RCC 7860 (cell line): ENCODE measurements around the gene ACOT11.

ENCODE experiments used
- DNase-seq: peaks from one replicate; pipeline ENCODE4 v3.0.0-alpha.2; 2015; ENCODE audit warnings: low spot score
- FAIRE-seq: peaks from 2 replicates; lab custom pipeline; 2012; peaks lifted over from hg19 to GRCh38; lab: Jason Lieb, UNC

ACOT11 gene

DNA sequence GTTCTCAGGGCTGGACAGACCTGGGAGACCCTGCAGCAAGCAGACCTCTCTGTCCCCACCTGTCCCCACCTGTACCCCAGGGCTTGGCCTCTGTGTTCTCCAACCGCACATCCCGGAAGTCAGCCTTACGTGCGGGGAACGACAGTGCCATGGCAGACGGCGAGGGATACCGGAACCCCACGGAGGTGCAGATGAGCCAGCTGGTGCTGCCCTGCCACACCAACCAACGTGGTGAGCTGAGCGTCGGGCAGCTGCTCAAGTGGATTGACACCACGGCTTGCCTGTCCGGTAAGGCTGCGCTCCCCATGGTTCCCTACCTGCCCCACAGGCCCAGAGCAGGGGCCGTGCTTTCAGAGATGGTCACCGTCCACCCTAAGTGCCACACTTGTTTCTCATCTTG lies 36.5 kb downstream of the ACOT11 start:
- DNase-seq (no peak), FAIRE-seq (no peak)

DNA sequence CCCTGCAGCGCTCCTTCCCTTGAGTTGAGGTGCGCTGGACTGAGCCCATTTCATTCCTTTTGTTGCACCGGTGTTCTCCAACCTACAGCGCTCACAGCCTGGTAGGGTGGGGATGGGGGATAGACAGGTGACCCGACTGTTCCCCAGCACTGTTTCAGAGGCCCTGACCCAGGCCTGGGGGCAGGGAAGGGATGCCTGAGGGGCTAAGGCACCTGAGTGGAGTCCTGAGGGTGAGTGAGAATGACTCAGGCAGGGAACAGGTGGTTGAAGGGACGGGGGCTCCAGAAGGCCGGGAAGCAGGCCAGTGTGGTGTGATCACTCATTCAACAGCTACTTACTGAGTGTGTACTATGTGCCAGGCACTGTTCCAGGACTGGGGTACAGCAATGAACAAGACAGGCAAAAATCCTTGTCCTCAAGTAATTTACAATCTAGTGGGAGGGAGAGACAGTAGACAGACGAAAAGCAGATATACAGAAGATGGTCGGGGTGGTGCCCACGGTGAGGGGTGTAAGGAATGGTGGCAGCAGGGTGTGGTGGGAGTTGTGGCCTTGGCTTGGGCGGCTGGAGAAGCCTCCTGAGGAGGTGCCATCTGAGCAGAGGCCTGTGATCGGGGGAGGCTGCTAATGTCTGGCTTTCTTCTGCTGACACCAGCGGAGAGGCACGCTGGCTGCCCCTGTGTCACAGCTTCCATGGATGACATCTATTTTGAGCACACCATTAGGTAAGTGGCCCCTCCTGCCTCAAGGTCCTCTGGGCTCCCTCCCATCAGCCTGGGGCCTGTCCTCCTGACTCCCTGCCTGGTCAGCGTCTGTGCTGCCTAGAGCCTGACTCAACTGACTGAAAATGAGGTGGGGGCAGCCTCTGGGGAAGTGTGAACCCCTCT lies 37.4 kb downstream of the ACOT11 start:
- DNase-seq (no peak), FAIRE-seq (no peak)

DNA sequence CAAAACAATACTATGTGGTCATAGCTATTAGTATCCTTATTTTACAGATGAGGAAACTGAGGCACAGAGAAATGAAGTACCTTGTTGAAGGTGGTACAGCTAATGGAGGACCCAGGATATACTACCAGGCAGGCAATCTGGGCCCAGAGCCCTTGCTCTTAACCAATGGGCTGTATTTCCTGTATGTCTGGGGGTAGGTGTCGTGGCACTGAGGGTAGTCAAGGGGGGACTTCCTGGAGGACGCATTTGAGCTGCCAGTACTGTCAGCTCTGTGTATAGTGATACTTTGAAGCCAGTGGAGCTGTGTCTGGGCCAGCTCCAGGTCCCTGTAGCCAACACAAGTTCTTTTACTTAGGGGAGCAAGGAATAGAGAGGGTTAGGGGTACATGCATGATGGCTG lies 40.3 kb downstream of the ACOT11 start:
- FAIRE-seq (no peak), DNase-seq (no peak)

DNA sequence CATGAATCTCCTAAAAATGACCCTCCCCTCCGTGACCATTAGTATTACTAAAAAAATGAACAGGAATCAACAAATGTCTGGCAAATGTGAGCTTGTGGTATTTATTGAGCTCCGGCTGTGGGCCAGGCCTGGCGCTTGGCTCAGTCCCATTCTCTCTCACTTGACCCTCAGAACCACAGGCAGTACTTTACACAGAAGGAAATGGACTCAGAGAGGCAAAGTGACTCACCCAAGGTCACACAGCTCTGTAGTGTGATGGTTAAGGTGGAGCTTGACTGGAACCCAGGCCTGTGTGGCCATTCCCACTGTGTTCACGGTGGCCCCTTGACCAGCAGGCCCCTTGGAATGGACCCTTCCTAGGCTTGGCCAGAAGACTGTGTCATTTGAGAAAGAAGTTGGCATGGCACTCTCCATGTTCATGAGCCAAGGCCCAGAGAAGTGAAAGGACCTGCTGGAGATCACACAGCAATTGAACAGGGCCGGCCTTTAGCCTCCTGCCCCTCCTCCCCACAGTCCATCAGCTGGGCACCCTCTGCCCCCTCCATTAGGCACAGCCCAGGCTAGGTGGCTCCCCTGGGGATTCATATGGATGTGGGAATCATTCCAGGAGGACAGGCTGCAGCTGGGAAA lies 43.2 kb downstream of the ACOT11 start:
- DNase-seq = no peak
- no peak for FAIRE-seq

DNA sequence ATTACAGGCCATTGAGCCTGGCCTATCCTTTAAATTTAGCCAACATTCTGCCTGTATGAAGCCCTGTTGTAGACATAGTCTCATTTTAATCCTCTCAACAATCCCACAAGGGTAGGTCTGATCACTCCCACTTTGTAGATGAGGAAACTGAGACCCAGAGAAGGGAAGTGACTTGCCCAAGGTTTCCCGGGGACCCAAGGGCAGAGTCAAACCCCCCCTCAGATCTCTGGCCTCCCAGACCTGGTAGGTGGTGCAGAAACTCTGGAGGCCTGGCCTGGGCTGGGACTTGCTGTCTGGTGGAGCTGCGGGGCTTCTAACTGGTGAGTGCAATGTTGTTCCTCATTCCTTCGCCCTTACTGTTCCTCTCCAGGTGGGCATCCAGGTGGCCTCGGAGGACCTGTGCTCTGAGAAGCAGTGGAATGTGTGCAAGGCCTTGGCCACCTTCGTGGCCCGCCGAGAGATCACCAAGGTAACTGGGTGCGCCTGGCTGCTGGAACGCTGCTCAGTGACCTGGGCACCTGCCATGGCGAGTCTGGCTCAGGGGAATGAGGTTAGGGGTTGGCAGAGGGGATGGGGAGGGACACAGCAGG lies 45.6 kb downstream of the ACOT11 start:
- no peak for DNase-seq
- no peak for FAIRE-seq

DNA sequence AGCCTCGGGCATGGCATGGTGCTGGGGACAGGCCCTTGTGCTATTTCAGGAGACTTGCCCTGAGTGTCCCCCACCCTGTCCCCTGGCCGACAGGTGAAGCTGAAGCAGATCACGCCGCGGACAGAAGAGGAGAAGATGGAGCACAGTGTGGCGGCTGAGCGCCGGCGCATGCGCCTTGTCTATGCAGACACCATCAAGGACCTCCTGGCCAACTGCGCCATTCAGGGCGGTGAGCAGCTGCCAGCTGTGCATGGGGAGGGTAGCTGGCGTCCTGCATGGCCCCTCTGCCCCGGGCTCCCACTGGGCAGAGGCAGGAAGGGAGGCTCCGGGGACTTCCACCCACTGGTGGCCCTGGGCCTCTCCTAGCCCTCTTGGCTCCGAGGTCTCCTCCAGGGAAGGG lies 46.4 kb downstream of the ACOT11 start:
- DNase-seq = no peak
- FAIRE-seq = no peak

DNA sequence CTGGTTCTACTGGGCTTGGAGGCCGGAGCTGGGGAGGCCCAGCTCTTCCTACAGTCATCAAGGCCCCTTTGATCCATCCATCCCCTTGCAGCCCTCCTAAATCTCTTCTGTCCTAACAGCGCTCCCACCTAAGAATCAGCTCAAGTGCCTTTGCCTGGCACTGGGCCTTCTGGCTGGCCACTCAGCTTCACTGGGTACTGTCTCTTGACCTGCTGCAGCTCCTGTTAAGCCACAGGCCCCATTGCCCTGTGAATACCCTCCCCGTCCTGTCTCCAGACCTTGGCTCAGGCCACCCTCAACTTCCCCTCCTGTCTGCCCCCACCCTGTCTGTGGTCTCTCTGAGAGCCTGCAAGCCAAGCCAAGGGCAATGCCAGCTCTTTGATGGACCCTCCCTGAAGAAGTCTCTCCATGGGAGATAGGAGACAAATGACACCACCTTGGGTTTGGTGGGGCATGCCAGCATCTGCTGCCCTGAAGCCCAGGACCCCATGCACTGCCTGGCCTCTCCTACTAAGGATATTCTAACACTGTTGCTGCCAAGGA lies 48.0 kb downstream of the ACOT11 start:
- DNase-seq = no peak
- no peak for FAIRE-seq

DNA sequence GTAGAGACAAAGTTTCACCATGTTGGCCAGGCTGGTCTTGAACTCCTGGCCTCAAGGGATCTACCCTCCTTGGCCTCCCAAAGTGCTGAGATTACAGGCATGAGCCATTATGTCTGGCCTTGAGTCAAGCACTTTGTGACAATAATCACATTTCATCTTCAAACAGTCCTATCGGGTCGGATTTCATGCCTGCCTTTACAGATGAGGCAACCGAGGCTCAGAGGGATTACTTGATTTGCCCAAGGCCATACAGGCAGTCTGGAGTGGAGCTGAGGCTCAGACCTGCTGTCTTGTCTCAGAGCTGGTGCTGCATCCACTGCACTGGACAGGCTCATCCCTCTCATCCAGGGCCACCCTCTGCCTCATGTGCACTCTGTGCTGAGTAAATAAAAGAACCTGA lies 48.7 kb downstream of the ACOT11 start:
- no peak for FAIRE-seq
- DNase-seq = no peak

DNA sequence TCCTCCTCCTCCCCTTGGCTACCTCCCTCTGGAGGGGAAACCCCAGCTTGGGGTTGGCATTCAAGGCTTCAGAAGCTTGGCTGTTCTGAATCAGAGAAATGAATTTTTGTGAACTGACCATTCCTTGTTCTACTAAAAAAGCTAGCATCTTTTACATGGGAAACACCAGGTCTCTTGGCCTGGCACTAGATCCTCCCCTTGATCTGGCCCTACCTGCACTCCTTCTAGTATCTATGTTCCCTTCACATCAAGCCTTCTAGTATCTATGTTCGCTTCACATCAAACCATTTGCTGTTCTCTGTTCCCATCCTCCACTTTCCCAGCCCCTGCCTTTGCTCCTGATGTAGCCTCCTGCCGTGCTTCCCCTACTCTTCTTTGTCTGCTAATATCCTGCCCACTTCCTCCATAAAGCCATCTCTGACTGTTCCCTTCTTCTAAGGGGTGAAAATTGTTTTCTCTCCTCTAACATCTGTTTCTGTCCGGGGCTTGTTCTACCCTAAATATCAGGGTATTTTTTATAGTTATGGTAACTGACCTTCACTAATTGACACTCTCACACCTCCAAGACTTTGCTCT lies 49.5 kb downstream of the ACOT11 start:
- FAIRE-seq (no peak), DNase-seq (no peak)

DNA sequence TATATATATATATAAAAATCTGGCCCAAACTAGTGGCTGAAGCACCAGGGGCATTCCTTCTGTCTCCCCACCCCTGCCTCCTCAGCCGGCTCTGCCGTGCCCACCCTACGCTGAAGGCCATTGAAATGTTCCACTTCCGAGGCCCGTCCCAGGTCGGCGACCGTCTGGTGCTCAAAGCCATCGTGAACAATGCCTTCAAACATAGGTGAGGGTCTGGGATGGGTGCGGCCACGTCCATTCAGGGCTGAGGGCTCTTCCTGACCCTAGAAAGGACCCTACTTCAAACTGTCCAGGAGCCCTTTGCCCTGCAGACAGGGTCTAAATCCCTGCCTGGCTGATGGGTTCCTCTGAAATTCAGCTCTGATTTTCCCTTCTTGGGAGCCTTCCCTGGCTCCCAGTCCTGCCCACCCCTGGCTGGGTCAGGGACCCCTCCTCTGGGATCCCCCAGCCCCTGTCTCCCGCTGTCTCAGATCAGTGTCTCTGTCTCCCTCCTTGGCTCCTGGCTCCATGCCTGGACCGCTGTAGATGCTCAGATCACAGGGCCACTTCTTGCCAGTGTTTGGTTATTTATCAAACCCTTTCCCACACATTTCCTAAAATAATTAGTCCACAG lies 51.3 kb downstream of the ACOT11 start:
- DNase-seq = no peak
- no peak for FAIRE-seq

DNA sequence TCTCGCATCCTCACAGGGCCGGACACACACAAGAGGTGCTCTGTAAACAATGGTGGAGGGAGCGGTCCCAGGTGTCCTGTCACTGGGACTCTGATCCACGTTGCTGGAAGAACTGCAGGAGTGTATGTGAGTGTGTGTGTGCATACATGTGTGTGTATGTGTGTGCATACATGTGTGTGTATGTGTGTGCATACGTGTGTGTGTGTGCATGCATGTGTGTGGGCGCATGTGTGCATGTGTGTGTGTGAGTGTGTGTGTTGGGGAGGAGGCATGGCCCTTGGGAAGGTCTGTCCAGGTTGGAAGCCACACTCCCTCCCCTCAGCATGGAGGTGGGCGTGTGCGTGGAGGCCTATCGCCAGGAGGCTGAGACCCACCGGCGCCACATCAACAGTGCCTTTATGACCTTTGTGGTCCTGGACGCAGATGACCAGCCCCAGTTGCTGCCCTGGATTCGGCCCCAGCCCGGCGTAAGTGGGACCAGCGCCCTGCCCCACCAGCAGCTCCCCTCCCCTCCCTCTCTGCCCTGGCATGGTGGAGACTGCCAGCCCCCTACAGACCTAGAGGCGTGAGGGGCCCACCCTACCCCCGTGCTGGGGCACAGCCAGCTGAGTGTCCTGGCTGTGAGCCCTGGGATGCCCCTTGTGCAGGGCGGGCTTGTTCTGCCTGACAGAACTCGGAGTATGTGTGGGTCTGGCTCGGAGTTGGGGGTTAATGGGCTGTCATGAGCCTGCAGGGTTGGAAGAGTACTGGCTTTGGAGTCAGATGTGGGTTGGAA lies 53.1 kb downstream of the ACOT11 start:
- no peak for DNase-seq
- peak; percentile 45 for FAIRE-seq

DNA sequence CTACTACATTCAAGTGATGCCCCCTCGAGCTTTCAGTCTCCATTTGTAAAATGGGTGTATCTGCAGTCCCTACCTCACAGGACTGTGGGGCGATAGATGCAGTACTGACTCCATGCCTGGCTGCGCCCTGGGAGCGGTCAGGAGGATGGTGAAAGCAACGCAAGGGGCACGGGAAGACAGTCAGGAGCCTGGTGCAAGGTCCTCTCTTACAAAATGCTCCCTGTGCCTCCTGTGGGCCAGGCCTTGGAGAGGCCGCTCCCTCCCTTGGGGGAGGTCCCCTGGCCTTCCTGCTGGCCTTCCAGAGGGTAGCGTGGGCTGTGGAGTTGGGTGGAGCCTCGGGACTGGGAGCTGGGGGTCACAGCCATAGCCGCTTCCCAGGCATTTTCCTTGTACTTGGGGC lies 53.7 kb downstream of the ACOT11 start:
- FAIRE-seq = no peak
- DNase-seq = no peak

DNA sequence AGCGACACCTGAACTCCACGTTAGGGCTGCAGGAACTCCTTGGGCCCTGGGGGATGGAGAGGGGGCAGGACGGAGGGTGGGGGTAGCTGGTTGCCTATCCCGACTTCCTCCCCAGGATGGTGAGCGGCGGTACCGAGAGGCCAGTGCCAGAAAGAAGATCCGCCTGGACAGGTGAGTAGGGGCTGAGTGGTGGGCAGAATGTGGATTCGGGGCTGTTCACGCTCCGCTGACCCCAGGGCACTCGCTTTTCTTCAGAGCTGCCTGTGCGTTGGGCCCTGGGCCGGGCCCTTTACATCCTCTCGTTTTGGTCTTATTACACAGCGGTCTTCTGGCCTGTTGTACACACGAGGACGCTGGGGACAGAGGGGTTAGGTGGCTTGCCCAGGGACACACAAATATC lies 54.5 kb downstream of the ACOT11 start:
- no peak for FAIRE-seq

DNA sequence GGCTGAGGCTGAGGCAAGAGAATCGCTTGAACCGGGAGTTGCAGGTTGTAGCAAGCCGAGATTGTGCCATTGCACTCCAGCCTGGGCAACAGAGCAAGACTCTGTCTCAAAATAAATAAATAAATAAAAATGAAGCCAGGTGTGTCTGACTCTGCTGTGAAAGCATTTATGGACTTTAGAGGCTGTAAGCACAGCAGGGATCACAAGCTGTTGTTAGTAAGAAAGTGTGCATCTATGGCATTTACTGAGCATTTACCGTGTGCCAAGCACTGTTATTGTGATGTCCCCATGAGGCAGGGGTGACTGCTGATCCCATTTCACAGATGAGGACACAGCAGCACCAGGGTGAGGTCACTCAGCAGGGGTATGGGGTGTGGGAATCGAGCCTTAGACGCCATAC lies 55.2 kb downstream of the ACOT11 start:
- DNase-seq = no peak
- FAIRE-seq = no peak

More for the DNA sequence above, 54.5 kb downstream of the ACOT11 start:
- DNase-seq = no peak

DNA sequence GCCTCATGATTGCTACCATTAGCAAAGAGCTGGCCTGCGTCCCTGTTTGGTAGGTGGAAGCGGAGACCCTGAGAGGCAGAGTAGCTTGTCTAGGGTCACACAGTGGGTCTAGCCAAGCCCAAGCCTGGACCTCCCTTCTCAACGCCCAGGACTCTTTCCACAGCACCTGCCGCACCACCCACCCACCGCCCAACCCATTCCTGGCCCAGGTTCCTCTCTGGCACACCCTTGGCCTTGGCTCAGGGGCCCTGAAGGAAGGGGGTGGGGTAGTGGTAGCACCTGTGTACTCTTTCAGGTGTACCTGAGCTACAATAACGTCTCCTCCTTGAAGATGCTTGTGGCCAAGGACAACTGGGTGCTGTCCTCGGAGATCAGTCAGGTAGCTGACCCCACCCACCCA lies 56.0 kb downstream of the ACOT11 start:
- DNase-seq = no peak
- FAIRE-seq = no peak

DNA sequence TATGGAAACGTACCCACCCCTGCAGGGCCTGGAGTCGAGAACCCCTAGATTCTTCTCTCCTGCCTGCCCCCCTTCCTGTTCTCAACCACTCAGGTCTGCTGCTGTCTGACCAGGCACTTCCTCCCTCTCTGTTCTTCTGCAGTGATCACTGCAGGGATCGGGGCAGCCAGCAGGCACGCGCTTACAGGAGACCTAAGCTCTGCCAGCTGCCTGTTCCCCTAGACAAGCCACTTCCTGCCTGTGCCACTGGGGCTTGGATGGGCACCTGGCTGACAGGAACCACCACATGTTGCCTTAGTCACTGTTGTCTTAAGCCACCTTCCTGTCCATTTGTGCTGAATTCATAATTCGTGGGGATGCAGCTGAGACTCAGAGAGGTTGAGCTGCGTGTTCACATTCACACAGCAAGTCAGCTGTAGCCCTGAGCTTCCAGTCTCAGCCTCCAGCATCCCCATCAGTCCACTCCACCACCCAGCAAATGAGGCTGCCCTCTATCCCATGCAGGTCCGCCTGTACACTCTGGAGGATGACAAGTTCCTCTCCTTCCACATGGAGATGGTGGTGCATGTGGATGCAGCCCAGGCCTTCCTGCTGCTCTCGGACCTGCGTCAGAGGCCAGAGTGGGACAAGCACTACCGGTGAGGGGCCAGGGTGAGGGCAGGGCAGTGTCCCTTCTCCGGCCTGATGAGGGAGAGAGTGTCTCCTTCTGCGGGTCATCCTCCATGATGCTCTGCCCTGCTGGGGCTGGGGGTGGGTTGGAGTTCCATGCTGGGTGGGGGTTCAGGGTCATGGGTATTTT lies 56.7 kb downstream of the ACOT11 start:
- no peak for FAIRE-seq
- DNase-seq = no peak

DNA sequence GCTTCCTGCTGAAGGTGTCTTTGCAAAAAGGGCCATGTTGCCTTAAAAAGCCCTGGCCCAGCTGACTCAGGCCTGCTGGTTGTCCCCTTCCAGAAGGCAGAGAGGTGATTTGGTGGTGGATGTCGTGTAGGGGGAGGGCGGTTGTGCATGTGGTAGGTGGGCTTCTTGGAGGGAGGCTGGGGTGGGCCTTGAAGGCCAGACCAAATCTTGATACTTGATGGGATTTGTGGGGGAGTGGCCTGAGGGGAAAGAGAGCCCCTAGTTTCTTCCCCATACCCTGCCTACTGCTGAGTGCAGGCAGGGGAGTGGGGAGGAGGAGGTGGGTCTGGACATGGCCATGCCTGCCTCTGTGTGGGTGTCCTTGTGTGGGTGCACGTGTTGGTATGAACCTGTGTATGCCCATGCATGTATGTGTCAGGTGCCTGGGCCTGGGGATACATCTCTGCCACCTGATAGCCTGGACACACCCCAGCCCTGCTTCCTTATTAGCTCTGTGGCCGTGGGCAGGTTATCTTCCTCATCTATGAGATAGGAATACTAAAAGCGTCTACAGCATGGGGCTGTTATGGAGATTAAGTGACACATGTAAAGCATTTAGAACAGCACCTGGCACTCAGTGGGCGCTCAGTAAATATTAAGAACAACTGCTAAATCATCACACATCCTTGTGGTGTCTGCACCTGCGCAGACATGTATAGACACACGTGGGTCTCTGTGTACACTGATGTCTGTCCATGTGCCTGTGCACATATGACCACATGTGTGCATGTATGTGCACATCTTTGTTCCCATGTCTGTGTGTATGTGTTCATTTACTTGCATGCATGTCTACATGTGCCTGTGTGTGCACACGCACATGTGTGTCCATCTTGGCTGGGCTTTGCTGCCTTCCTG lies 58.3 kb downstream of the ACOT11 start:
- DNase-seq (no peak), FAIRE-seq (no peak)

DNA sequence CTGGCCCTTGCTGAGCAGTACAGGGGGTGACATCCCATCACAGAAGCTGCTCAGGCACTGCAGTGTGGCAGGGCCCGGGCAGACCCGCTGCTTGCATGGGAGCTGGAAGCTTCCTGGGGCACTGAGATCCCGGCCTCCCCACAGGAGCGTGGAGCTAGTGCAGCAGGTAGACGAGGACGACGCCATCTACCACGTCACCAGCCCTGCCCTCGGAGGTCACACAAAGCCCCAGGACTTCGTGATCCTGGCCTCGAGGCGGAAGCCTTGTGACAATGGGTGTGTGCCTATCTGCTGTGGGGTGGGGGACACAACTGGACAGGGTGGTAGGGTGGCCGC lies 58.9 kb downstream of the ACOT11 start:
- DNase-seq (no peak), FAIRE-seq (no peak)
